ENCODE measurements around the gene LAMA3.

Gene LAMA3, protein sequence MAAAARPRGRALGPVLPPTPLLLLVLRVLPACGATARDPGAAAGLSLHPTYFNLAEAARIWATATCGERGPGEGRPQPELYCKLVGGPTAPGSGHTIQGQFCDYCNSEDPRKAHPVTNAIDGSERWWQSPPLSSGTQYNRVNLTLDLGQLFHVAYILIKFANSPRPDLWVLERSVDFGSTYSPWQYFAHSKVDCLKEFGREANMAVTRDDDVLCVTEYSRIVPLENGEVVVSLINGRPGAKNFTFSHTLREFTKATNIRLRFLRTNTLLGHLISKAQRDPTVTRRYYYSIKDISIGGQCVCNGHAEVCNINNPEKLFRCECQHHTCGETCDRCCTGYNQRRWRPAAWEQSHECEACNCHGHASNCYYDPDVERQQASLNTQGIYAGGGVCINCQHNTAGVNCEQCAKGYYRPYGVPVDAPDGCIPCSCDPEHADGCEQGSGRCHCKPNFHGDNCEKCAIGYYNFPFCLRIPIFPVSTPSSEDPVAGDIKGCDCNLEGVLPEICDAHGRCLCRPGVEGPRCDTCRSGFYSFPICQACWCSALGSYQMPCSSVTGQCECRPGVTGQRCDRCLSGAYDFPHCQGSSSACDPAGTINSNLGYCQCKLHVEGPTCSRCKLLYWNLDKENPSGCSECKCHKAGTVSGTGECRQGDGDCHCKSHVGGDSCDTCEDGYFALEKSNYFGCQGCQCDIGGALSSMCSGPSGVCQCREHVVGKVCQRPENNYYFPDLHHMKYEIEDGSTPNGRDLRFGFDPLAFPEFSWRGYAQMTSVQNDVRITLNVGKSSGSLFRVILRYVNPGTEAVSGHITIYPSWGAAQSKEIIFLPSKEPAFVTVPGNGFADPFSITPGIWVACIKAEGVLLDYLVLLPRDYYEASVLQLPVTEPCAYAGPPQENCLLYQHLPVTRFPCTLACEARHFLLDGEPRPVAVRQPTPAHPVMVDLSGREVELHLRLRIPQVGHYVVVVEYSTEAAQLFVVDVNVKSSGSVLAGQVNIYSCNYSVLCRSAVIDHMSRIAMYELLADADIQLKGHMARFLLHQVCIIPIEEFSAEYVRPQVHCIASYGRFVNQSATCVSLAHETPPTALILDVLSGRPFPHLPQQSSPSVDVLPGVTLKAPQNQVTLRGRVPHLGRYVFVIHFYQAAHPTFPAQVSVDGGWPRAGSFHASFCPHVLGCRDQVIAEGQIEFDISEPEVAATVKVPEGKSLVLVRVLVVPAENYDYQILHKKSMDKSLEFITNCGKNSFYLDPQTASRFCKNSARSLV (N-terminal part only)

GRCh38 chr18:23689031-23689615 lies at the start of gene LAMA3:
Gene LAMA3, plus strand, starts transcription at chr18:23689453. Its CDS starts 231 bp downstream, at chr18:23689684.
- peak; percentile 77 for DNase-seq

DNA sequence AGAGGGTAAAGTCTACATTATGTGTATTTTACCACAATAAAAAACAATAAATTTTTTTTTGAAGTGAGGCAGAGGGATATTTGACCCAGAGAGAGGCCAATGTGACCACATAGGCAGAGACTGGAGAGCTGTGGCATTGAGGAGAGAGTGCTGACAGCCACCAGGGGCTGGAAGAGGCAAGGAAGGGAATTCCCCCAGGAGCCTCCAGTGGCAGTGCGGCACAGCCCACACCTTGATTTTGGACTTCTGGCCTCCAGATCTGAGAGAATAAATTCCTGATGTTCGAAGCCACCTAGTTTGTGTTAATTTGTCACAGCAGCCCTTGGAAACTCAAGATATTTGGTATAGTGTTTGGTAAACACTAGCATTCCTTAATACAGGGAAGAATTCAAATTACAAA lies 49.2 kb upstream of the LAMA3 start:
- DNase-seq = no peak

DNA sequence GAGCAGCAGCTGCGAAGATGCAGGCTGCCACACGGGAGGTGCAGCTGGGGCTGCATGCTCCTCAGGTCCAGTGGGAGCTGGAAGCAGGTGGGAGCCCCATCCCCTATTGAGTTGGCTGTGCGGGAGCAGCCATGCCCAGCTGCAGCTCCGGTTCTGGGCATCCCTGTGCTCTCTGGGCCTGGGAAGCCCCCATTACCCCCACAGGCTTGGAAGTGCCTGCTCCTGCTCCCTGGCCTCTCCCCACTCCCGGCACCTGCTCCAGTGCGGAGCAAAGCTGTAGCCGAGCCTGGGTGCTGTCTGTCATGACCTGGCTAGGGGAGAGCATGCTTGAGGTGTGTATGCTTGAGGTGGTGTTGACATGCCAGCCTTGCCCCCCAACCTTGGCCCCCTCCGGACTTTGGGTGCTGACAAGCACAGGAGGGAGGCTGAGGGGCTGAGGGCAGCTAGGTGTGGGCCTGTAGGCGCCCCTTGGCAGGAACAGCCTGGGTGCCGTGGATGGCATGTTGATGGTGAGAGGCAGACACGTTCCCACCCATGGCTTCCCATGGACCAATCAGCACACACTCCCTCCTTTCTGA lies 48.0 kb upstream of the LAMA3 start:
- DNase-seq = no peak

GRCh38 chr18:23641937-23642666 lies 47.2 kb upstream of the LAMA3 start:
- no peak for DNase-seq

- DNase-seq = peak; percentile 26
Measured at GRCh38 chr18:23643815-23644490, 45.3 kb upstream of the LAMA3 start.

DNA sequence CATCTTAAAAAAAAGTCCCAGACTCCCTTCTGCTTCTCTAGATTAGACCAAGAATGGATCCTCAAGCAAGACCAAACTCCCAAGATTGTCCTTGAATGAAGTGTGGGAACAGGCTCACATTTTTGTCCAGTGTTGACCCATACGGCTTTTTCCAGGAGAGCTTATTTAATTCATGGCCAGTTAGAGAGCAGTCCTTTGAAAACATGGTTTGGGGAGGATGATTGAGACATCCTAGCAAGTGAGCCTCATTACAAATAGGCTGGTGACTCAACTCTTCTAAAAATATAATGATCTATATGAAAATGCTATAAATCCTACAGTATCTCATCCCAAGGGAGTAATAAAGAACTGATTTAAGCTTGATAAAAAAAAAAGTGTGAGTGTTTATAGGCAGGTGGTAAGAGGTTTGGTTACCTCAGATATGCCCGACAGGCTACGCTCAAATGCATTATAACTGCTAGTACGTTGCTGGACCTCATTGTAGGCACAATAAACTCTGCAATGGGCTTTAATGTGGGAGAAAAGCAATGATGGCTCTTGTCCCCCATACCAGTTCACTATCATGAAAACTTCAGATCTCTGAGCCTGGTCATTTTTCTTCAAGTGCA lies 43.6 kb upstream of the LAMA3 start:
- DNase-seq = no peak

- DNase-seq = no peak
Measured at GRCh38 chr18:23646282-23646681, 43.0 kb upstream of the LAMA3 start.

DNA sequence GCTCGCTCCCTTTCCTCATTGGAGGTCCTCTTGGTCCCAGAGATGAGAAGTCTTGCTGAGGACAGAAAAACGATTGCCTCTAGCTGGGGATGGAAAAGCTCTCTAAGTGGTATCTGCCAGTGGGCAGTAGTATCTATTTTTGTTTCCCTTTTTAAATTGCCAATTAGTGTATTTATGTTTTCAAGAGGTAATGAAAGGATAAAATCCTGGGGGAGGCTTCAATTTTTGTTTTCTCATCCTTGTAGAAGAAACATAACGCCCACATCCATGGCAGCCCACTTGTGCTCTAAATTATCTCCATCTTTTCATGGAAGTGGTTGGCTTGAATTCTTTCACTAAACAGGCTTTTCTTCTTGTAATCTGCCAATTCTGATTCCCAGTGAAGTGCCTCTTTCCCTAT lies 40.8 kb upstream of the LAMA3 start:
- DNase-seq = no peak

DNA sequence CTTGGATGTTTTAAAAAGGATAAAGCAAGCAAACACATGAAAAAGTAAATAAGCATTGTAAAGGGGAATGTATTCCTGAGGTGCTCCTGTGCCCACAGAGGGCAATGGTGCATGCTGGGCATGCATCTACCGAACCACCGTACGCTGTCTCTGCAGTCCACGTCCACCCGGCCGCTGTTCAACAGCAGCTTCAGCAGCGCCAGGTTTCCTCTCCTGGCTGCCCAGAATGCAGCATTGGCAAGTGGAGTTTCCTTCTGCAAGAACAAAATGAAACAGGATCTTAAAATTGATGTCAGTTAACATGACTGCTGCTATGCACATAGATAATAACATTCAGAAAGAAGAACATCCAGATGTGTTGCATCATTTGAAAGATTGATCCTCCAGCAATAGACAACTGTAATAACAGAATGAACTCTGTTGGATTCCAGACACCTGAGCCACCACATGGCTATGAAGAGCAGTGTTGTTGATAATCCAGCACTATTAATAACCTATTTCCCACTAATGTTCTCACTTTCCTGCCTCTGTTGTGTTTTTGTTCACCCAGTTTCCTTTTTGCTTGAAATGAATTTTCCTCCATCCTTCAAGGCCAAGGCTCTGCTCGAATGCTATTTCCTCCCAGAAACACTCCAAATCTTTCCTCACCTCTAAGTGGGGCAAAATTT lies 40.2 kb upstream of the LAMA3 start:
- no peak for DNase-seq

GRCh38 chr18:23650968-23651927 lies 38.0 kb upstream of the LAMA3 start:
- DNase-seq = peak; percentile 65

DNA sequence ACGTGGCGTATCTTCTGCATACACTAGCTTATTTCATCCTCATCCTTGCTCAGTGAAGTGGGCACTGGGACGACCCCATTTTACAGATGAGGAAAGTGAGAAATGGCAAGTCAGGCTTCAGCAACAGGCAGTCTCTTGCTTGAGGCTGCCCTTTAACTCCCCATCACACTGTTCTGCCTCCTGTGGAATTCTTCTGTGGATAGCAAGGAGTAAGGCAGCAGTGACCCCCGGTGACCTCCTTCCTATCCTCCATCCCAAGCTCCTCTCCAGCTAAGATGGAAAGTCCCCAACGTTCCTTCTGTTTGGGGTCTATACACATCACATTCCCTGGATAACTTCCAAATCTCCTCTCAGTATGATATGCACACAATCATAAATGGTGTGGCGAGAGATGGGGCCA lies 37.0 kb upstream of the LAMA3 start:
- DNase-seq = no peak

- DNase-seq = no peak
Measured at GRCh38 chr18:23658285-23658684, 31.0 kb upstream of the LAMA3 start.

- DNase-seq = peak; percentile 17
Measured at GRCh38 chr18:23661735-23662308, 27.4 kb upstream of the LAMA3 start.

DNA sequence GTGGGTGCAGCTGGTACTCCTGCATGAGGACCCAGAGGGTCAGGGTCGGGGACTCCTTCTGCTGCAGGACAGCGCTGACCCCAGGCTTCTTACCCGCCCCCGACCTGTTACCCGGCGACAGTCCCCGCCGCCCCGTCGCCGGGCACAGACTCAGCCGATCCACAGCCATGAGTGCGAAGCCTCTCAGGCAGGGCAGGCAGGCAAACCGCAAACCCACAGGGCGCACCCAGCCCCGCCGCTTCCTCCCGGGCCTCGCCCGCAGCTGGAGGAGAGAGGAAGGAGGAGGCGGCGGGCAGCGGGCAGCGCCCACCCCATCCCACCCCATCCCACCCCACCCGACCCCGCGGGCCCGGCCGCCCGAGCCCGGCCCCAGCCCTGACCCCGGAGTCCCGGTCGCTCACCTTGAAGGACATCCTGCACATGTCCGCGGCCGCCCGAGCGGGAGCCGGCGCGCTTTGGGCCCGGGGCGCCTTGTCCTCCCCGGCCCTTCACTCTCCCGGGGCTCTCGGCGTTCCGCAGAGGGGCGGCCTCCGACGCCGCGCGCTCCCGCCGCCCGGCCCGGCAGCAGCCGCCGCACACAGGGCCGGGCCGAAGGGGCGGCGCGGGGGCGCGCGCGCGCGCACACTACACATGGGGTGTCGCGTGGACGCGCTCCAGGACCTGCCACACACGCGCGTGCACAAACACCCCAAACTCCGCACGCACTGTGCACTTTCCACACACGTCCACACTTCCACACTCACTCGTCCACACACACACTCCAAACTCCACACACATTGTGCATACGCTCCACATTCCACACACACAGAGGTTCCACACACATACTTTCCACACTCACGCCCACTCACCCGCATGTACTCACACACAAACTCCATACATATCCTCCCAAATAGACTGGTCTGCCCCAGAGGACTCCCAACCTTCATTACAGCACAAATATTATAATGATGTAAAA lies 26.7 kb upstream of the LAMA3 start, which contains the start of gene ANKRD29:
Gene ANKRD29, minus strand, starts transcription at position 603 of the 955 bp plus-strand sequence. Its CDS starts 181 bp downstream, at position 422.
- peak; percentile 73 for DNase-seq

DNA sequence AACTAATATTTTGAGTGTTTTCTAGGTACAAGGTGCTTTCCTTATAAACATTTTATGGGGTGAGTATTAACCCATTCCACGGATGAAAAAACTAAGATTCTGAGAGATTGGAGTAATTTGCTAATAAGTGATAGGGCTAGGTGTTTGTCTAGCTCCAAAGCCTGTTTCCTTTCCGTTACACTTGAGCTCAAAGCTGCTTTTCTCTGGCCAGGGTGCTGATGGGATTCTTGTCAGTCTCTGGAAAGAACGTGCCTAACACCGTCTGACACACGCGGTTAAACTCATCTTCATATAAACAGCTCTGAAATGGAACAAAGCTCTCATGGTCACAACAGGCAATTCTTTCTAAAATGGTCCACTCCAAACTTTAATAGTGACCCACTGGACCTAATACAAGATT lies 24.6 kb upstream of the LAMA3 start:
- no peak for DNase-seq

DNA sequence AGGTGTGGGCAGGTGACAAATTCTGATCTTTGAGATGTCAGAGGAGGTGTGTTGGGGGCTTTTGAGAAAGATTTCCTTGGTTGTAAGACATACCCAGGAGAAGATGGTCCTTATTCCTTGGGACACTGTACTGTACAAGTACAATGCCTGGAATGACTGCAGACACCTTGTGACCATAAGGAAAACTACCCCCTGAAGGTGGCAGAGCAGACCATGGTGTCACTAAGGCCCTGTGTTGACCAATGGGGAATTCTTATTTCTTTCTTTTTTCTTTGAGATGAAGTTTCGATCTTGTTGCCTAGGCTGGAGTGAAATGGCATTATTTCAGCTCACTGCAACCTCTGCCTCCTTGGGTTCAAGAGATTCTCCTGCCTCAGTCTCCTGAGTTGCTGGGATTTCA lies 22.1 kb upstream of the LAMA3 start:
- DNase-seq = no peak

DNA sequence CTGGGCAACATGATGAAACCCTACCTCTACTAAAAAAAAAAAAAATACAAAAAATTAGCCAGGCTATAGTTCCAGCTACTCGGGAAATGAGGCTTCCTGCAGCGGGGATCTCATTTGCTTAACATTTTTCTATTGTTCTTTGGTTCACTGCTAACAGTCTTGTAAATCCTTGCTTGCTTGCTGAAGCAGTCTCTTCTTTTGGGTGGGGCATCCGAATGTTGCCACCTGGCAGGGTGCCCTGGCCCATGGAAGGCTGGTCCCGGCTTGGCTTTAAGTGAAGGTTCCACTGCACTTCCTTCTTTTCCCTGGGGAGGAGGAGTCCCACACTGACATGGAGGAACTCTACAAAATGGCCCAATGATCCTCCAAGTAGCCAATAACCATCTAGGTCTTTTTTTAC lies 20.5 kb upstream of the LAMA3 start:
- no peak for DNase-seq
